Thyroid gland (tissue), 4 donors: ENCODE results near the gene NCAPD3.

Source experiments
- POLR2A ChIP-seq, 2 donors: fragments of 450-650 bp; IDR thresholded peaks; one replicate each; pipeline ENCODE4 v1.6.1; 2017; ENCODE audit warnings: antibody characterized with exemption in 2 of 2, mild to moderate bottlenecking in 2 of 2, moderate library complexity in 1 of 2
- TF ChIP-seq, protein P1 (sequence below), 6 experiments: fragments of 200-600 bp in 3 of 6; fragments of 450-650 bp in 3 of 6; sonication (generic) in 3 of 6; IDR thresholded peaks; one replicate each; pipeline ENCODE4 v1.5.1; 2016 to 2019; ENCODE audit warnings: antibody characterized with exemption in 6 of 6, mild to moderate bottlenecking in 2 of 6, inconsistent platforms in 1 of 6, moderate library complexity in 1 of 6

DNA sequence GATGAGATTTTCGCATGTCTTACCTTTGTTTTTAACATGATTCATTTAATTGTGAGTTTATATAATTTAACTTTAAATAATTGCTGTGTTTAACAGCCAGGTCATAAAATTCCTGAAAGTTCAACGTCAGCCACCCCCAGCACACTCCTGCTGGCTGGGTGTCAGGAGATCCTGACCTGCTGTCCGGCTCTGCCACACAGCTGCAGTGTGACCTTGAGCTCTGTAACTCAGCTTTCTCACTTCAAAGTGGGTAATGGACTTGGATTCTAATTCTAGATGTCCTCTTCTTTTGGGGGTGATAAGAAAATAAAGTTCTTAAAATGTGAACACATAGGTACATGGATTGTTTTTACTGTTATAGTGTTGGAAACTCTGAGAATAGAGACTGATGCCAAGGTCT is 11.6 kb upstream of the NCAPD3 start:
- TF ChIP-seq, protein P1, sequence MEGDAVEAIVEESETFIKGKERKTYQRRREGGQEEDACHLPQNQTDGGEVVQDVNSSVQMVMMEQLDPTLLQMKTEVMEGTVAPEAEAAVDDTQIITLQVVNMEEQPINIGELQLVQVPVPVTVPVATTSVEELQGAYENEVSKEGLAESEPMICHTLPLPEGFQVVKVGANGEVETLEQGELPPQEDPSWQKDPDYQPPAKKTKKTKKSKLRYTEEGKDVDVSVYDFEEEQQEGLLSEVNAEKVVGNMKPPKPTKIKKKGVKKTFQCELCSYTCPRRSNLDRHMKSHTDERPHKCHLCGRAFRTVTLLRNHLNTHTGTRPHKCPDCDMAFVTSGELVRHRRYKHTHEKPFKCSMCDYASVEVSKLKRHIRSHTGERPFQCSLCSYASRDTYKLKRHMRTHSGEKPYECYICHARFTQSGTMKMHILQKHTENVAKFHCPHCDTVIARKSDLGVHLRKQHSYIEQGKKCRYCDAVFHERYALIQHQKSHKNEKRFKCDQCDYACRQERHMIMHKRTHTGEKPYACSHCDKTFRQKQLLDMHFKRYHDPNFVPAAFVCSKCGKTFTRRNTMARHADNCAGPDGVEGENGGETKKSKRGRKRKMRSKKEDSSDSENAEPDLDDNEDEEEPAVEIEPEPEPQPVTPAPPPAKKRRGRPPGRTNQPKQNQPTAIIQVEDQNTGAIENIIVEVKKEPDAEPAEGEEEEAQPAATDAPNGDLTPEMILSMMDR (IDR thresholded peaks at IDR 0.05), result no peak
- no peak for TF ChIP-seq POLR2A (IDR thresholded peaks at IDR 0.05)
